ENCODE results near the gene SOX30.

GRCh38 chr5:157649101-157649500 lies 3.1 kb downstream of the SOX30 start:
- TF ChIP-seq, protein P1, sequence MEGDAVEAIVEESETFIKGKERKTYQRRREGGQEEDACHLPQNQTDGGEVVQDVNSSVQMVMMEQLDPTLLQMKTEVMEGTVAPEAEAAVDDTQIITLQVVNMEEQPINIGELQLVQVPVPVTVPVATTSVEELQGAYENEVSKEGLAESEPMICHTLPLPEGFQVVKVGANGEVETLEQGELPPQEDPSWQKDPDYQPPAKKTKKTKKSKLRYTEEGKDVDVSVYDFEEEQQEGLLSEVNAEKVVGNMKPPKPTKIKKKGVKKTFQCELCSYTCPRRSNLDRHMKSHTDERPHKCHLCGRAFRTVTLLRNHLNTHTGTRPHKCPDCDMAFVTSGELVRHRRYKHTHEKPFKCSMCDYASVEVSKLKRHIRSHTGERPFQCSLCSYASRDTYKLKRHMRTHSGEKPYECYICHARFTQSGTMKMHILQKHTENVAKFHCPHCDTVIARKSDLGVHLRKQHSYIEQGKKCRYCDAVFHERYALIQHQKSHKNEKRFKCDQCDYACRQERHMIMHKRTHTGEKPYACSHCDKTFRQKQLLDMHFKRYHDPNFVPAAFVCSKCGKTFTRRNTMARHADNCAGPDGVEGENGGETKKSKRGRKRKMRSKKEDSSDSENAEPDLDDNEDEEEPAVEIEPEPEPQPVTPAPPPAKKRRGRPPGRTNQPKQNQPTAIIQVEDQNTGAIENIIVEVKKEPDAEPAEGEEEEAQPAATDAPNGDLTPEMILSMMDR (IDR thresholded peaks at IDR 0.05), result no peak
- TF ChIP-seq POLR2A (IDR thresholded peaks at IDR 0.05), result no peak

Measured in testis (tissue), 2 donors.